T-helper 1 cell treated with Interleukin-12 subunit alpha and Interleukin-12 subunit beta and Interleukin-4 antibody, amounts not matched to agents 30 ng/mL and 1 ng/mL, for 36 hours (primary cell): Measurements from ENCODE around the gene SHCBP1. TPM values are rescaled to one million over a fixed set of nuclear protein-coding genes. Genes with fewer than 3 reads are reported as not detected.
"Not testable (repeated sequence)": the region's sequence is repeated elsewhere in the genome, so short reads cannot be mapped to it uniquely, and the experiment has no call there.

Source experiments
- intact Hi-C: fragments of 100-400 bp; cut with micrococcal nuclease; formaldehyde crosslinking; loops from one replicate; pipeline ENCODE4 v1.15.1; 2024
- total RNA-seq: library from RNA; stranded (reverse); gene quantifications from 2 replicates; pipeline ENCODE4 v1.2.3, GENCODE V29; 2022

SHCBP1 gene, protein sequence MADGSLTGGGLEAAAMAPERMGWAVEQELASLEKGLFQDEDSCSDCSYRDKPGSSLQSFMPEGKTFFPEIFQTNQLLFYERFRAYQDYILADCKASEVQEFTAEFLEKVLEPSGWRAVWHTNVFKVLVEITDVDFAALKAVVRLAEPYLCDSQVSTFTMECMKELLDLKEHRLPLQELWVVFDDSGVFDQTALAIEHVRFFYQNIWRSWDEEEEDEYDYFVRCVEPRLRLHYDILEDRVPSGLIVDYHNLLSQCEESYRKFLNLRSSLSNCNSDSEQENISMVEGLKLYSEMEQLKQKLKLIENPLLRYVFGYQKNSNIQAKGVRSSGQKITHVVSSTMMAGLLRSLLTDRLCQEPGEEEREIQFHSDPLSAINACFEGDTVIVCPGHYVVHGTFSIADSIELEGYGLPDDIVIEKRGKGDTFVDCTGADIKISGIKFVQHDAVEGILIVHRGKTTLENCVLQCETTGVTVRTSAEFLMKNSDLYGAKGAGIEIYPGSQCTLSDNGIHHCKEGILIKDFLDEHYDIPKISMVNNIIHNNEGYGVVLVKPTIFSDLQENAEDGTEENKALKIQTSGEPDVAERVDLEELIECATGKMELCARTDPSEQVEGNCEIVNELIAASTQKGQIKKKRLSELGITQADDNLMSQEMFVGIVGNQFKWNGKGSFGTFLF
- 38.4 and 40.1 TPM in 2 replicates for total RNA-seq

DNA sequence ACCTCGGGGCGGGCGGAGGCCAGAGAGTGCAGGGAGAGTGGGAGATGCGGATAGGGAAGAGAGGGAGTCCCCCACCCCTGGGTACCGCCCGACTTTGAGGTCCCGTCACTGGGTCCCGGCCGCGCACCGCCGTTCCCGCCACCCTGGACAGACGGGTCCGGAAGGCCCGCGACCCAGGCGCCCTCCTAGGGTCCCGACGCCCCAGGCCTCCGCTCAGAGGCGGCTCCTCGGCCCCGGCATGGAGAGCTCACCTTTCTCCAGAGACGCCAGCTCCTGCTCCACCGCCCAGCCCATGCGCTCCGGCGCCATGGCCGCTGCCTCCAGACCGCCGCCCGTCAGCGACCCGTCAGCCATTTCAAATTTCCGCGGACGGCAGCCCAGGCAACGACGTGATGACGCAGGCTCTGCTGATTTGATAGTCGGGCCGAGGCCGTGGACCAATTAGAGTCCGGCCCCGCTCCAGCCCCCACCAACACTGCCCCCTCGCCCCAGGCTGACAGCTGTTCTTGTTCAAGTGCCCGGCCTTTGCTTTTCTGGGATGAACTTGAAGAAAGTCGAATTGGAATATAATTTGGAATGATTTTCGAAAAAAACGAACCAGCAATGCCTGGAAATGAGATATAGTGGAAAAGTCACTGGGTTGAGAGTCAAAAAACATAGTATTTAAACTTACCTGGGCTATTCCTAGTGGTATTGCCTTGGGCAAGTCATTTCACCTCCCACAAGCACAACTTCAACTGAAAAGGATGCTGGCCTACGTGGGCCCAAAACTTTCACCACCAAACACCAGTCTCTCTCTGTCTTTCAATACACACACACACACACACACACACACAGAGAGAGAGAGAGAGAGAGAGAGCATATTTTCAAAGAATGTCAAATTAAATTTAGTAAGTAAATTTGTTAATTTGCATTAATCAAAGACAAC is at the start of gene SHCBP1:
TSS of gene SHCBP1 (minus strand) at position 374 of the 928 bp plus-strand sequence. CDS start at position 354, 20 bp downstream.
- intact Hi-C loops: loop anchor here (1.0 to 5.0 kb wide), 8 partner anchors 9 to 1986 kb away; partner anchors contain the start of genes C16orf87, GPT2, ITFG1 and NETO2

DNA sequence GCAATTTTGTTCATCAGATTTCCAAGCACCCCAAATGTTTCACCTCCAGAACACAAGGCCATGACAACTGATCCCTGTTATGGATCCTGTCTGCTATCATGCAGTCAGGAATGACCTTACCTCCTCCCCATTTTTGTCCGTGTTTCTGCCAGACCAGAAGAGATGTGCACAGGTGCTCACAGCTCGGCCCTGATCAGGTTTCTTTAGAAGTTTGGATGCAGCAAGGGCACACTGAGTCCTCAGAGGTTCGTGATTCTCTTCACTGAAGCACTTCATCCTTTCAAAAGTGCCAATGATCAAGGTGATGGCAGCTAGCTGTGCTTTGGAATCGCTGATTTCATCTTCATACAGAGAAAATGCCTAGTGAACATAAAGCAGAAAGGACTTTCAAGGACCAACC is 40.9 kb upstream of the SHCBP1 start:
- intact Hi-C loops: no loop called here

DNA sequence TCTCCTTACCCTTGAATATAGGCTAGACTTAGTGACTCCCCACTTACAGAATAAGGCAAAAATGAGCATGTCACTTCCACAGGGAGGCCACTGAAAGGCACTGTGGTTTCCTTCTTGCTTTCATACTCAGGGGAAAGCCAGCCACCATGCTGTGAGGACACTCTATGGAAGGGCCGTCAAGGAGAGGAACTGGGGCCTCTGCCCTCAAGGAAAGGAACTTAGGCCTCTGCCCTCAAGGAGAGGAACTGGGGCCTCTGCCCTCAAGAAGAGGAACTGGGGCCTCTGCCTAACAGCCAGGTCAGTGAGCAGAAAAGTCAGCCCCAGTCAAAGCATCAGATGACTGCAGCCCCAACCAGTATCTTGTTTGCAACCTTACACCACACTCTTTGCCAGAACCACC is 37.7 kb upstream of the SHCBP1 start:
- intact Hi-C loops: no loop called here

DNA sequence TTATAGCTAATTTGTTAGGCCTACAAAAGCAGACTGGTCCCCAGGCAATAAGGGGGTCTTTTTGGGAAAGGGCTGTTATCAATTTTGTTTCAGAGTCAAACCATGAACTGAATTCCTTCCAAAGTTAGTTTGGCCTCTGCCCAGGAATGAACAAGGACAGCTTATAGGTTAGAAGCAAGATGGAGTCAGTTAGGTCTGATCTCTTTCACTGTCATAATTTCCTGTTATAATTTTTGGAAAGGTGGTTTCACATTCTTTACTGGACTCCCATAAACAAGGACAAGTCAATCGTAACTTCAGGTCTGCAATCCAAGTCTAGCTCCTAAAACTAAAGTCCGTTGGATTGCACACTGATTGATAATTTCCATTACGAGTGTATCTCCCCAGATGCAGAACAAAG is 30.1 kb upstream of the SHCBP1 start:
- intact Hi-C loops: no loop called here

DNA sequence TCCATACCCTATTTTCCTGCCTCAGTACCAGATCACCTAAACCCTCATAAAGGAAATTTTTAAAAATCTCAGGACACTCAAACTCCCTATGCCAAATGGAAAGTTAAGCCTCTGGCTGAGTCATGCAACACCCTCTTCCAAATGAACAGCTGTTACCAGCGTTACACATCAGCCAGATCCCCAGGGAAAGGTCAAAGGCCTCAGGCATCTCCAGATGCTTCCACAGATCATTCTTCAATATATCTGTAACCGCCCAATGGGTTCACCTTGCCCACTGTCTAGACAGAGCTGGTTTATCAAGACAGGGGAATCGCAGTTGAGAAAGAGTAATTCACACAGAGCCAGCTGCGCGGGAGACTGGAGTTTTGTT is 29.1 kb upstream of the SHCBP1 start:
- intact Hi-C loops: no loop called here

DNA sequence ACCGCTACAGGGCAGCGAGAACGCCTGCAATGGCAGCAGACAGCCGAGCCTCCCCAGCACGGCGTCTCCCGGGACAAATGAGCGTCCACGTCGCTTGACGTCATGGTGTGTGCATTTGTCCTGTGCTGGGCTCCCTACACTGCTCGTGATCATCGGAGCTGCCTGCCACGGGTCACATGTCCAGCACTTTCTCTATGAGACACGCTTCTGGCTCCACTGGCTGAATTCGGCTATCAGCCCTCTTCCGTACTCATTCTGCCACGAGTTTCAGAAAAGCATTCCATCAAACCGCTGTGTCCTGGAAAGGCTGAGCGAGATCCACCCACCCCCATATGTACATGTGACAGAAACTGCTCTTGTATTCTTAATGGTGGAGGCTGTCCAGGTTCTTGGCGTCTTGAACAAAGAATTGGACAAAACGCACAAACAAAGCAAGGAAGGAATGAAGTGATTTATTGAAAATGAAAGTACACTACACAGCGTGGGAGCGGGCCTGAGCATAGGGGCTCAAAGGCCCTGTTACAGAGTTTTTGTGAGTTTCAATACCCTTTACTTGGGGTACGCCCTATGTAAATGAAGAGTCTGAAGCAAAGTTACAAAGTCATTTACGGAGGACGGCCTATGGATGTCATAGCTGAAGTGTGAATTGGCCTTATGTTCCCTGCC is 28.5 kb upstream of the SHCBP1 start:
- intact Hi-C loops: no loop called here

DNA sequence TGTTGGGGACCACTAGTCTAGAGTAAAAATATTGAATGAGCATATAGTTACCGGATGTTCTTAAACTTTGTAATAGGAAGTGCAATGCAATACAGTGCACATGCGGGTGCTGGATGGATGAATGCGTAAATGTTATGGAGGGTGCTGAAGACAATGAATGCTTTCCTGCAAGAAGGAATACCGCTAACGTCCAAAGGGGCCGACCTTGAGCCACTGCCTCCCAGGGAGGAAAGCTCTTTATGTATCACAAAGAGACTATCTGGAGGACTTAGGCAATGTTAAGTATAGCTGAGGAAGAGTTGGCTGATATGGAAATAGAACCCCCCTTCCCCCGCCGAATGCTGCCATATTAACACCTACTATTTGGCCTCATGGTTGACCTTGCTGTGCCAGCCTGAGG is 27.5 kb upstream of the SHCBP1 start:
- intact Hi-C loops: no loop called here

DNA sequence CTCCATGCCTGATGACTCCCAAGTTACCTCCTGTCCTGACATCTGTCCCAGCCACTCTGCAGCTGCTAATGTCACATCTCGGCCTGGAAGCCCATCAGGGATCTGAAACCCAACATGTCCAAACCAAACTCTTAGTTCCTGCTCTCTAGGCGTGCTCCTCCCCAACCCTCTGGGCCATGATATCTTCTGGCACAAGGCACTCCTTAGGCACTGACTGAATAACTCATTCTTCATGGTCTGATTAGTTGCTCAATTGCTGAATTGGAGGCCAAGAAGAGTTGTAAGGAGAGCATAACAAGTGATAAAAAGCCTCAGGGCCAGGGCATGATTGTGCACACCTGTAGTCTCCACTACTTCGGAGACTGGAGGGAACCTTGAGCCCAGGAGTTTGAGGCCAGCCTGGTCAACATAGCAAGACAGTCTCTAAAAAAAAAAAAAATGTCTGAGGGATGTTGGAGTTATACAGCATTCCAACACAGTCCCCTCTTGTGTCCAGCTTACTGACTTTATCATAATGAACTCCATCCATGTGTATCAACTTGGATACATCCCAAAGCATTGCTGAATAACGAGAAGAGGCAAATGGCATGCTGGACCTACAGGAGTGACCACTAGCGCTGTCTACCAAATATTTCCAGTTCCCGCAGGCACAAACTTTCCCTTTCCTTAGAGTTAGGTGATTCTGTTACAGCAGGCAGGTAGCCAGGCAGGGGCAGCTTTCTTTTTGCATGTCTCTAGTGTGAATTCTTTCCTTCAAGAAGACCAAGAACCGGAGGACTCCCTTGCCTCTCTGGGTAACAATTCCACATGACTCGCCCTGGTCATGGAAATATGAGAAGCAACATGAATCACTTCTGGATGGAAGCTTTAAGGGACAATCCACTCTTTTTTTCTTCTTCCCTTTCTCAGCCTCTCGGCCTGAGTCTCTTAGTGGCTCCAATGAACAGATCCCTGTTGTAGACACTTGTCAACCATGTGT is 18.1 kb upstream of the SHCBP1 start:
- intact Hi-C loops: no loop called here

DNA sequence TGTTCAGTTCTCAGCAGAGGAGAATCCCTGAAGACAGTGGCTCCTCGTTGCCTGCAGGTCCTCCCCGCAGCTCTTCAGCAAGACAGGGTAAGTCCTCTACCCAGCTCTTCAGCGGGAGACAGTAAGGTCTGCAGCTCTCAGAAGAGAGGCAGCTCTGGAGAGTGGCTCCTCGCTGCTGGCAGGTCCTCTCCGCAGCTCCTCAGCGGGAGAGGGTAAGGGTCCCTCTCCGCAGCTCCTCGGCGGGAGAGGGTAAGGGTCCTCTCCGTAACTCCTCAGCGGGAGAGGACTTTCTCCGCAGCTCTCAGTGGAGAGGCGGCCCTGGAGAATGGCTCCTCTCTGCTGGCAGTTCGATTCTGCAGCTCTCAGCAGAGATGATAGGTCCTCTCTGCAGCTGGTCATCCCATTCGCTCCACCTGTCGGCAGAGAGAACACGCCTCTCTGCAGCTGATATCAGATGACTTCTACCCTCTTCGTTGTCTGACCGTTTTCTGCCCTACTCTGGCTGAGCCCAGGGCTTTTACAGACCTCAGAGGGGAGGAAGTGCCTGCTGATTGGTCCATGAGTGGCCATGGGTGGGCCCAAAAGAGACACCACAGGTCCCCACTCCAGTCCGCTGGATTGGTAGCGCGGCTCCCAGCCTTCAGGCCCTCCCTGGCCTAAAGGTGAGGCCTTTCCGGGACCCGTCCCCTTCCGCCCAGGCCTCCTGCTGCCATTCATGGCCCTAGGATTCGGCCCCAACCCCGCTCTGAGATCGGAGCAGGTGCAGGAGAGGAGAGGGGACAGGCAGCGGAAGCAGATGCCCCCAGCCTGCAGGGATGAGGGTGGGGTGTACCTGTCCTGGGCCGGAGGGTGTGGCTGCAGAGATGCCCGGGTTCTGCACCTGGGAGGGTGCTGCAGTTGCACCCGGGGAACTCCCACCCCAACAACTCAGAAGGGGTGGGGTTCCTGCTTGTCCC is 11.9 kb upstream of the SHCBP1 start:
- intact Hi-C loops: no loop called here

DNA sequence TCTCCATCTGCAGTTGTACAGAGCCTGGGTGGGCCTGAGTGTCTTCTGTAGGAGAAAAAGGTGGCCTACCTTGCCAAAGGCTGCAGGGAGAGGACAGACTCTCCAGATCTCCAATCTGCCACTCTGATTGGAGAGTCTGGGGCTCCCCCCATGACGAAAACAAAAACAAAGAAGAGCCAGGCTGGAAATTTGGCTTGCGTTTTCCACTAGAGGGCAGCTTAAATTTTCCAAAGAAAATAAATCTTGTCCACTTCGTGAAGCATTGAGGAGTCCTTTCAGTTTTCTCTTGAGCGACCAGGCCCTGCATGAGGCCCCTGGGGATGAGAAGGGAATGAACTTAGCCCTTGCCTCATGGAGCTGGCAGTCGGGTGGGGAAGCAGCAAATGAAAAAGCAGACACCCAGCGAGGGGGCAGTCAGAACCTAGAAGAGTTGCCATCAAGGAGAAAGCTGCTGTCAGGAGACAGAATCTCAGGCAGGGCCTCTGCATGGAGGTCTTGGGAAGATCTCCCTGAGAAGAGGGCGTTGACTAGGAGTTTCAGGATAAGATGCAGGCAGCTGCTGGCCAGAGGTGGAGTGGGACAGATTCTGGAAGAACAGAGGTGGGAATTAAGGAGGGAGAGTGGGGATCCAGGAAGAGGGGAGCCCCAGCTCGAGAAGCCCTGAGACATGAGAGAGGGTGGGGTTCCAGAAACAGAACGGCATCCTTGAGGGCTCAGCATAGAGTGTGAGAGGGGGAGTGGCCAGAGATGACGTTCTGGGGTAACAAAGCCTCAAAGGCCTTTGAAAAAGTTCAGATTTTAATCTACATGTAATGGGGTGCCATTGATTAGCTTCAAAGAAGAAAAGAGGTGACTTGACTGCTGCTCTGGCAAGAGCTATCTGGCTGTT is 8.4 kb upstream of the SHCBP1 start:
- intact Hi-C loops: no loop called here

DNA sequence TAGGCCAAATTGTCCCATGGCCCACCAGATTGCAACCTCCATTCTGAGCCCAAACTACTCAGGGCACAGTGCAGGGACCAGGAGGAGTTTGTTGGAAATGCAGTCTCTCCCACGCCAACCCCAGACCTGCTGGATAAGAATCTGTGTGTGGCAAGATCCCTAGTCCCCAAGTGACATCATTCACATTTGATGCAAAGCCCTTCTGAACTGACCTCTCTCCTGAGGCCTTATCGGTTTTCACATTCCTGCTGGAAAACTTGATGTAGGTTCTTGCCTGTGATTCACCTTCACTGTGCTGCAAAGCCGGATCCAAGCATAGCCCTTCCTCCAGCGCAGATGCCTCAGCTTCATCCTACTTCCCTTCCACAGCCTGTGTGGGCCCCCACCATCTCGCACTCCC is 6.6 kb upstream of the SHCBP1 start:
- intact Hi-C loops: no loop called here

DNA sequence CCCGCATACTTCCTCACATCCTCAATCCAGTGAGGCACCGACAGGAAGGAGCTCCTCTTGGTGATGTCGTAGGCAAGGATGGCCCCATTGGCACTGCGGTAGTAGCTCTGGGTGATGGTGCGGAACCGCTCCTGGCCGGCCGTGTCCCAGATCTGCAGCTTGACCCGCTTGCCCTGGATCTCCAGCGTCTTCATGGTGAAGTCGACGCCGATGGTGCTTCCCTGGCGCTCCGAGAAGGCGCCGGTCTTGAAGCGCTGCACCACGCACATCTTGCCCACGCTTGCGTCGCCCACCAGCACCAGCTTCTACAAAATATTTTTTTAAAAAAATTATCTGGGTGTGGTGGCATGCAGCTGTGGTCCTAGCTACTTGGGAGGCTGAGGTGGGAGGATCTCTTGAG is 5.5 kb upstream of the SHCBP1 start:
- intact Hi-C loops: not testable (repeated sequence)

DNA sequence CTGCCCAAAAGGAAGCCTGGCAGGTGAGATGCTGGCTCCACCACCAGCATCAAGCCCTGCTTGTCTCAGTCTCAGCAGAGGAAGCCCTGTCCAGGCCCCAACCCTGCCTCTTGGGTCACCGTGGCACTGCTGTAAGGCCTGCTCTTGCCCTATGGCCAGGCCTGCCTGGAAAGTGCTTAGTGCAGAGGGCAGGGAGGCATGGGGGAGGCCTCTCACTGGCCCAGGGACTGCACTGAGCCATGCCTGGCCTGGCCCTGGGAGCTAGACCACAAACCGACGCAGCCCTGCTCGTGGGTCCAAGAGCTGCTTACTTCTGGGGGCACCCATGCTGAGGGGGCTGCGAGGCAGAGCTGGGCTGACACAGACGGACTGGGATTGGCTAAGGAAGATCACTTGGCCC is 3.7 kb upstream of the SHCBP1 start:
- intact Hi-C loops: loop anchor here (5.0 kb wide), 2 partner anchors 837 to 1982 kb away; partner anchors contain the start of genes ITFG1 and PHKB

DNA sequence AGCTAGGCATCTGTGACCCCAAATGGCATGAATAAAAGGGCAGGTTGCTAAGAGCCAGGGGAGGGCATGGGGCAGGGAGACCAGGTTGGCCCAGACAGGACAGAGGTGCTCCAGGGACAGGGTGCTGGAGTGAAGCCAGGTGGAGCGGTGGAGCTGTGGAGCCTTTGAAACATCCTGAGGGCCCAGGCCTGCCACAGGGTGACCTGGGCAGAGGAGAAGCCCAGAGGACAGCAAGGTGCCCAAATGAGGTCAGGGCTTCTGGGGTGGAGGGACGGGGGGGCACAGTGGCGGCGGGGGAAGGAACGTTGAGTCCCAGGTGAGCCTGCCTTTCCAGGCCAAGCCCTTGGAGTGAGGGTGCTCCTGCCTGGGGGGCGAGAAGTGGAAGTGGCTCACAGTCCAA is 2.5 kb upstream of the SHCBP1 start:
- intact Hi-C loops: loop anchor here (5.0 kb wide), 2 partner anchors 839 to 1984 kb away; partner anchors contain the start of genes ITFG1 and PHKB

DNA sequence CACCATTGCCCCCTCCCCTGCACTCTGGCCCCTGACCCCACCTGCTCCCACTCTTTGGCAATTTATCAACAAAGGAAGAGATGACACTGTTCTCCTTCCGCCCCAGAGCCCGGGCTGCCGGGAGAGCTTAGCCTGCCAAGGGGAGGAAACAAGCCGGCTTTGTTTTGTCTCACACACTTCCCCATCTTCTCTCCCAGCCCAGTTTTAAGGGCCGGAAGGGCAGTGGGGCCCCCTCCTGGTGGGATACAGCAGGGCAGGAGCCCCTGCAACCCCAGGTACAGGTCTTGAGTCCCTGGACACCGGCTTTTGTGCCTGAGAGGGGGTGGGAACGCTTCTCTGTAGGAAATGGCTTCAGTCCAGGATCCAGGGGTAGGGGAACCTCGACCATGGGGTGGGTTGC is 2.1 kb upstream of the SHCBP1 start:
- intact Hi-C loops: loop anchor here (5.0 kb wide), 2 partner anchors 839 to 1984 kb away; partner anchors contain the start of genes ITFG1 and PHKB

DNA sequence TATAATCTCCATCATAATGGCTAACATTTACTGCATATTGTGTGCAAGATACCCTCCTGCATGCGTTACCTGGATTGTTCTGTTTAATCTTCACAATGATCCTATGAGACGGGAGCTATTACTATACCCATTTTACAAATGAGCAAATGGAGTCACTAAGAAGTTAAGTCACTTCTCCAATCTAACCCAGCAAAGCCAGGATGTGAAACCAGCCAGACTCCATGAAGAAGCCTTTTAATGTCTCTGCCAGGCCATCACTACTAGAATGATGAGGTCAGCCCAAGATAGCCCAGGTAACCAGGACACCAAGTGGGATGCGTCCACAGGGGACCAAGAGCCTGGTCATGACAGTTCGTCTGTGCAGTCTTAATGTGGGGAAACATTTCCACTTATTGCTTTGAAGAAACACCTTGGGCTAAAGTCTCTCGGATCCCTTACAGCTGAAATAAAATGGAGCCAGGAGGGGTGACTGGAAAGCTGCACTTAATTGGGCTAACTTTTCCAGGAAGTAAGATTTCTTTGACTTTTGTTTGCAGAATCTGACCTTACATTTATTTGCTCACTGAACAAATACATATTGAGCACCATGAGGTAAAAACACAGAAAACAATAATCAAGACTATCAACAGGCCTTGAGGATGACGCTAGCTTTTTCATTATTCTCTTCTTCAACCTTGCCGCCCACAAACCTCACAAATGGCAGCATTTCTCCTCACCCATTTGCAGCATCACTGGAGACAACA is 926 bp upstream of the SHCBP1 start:
- intact Hi-C loops: loop anchor here (1.0 to 5.0 kb wide), 8 partner anchors 10 to 1985 kb away; partner anchors contain the start of genes C16orf87, GPT2, ITFG1 and NETO2
